Measurements from ENCODE around the gene BTNL9. TPM values are rescaled to one million over a fixed set of nuclear protein-coding genes. Genes with fewer than 3 reads are reported as not detected.

The BTNL9 gene
- 0.32 TPM in 1 of 2 replicates, not detected in the other for total RNA-seq

GRCh38 chr5:181039931-181040630 lies at the start of gene BTNL9:
Gene BTNL9 (plus strand): TSS chr5:181040266. CDS start chr5:181045490, 5,224 bp downstream.

Other genes with a start within 250 kb of the BTNL9 start
- gene MGAT1, start 237.5 kb upstream of the BTNL9 start, total RNA-seq, result 70.5 and 79.6 TPM in 2 replicates
- 14.0 and 21.3 TPM in 2 replicates for gene ZFP62, start 179.0 kb upstream of the BTNL9 start, total RNA-seq
- not detected in 2 replicates for gene BTNL8, start 141.1 kb upstream of the BTNL9 start, total RNA-seq
- not detected in 2 replicates for gene BTNL3, start 51.4 kb upstream of the BTNL9 start, total RNA-seq
- not detected in 2 replicates for gene OR2V1, start 90.9 kb downstream of the BTNL9 start, total RNA-seq
- not detected in 2 replicates for gene OR2V2, start 107.3 kb downstream of the BTNL9 start, total RNA-seq
- gene TRIM7, start 164.9 kb downstream of the BTNL9 start, total RNA-seq, result 14.3 and 14.6 TPM in 2 replicates
- gene TRIM41, start 183.0 kb downstream of the BTNL9 start, total RNA-seq, result 7.8 and 8.1 TPM in 2 replicates
- 2,767 and 4,648 TPM in 2 replicates for gene RACK1, start 203.6 kb downstream of the BTNL9 start, total RNA-seq
- 5.8 and 6.5 TPM in 2 replicates for gene TRIM52, start 220.9 kb downstream of the BTNL9 start, total RNA-seq